H1 (cell line): Measurements from ENCODE around the gene CACNA1E.

Experiments
- CBX5 ChIP-seq: fragments of 300-800, 300-1000 bp; sonication (generic); IDR thresholded peaks from 2 replicates; pipeline ENCODE4 v1.7.1; 2016; ENCODE audit warnings: antibody characterized with exemption, low read length, low read depth
- CHD1 ChIP-seq: IDR thresholded peaks from 2 replicates; pipeline ENCODE4 v1.6.1; 2012; ENCODE audit warnings: low read depth, low read length, improper control_type of control experiment
- CTCF ChIP-seq, 3 experiments: IDR thresholded peaks; 1 replicate in 2 of 3; 2 replicates in 1 of 3; pipeline versions ENCODE4 v1.5.1 to v1.6.1; 2011; ENCODE audit warnings: low read length in 3 of 3, mild to moderate bottlenecking in 3 of 3, inconsistent platforms in 2 of 3, low read depth in 1 of 3, moderate library complexity in 1 of 3; ENCODE audit not compliant: insufficient read depth in 1 of 3; ENCODE audit errors: control extremely low read depth in 1 of 3
- JUN ChIP-seq: IDR thresholded peaks from 2 replicates; pipeline ENCODE4 v1.6.1; 2011; ENCODE audit warnings: low read depth, mild to moderate bottlenecking, improper control_type of control experiment, low read length
- RFX5 ChIP-seq: IDR thresholded peaks from 2 replicates; pipeline ENCODE4 v1.6.1; 2011; ENCODE audit warnings: low read depth, low read length, improper control_type of control experiment, borderline replicate concordance

- TF ChIP-seq CTCF (IDR thresholded peaks at IDR 0.05; ENCODE audit: control extremely low read depth in 1 of 3, insufficient read depth in 1 of 3, low read depth in 1 of 3, low read length in 3 of 3) (no peak), CBX5 (no peak), JUN (no peak), RFX5 (no peak), CHD1 (no peak)
Measured at GRCh38 chr1:181451661-181452230, 31.6 kb upstream of the CACNA1E start.
